ENCODE data around the gene ALDH3B1.
"Not testable (repeated sequence)": the region's sequence is repeated elsewhere in the genome, so short reads cannot be mapped to it uniquely, and the experiment has no call there.

GRCh38 chr11:67990546-67991346 is 19.4 kb upstream of the ALDH3B1 start:
- not testable (repeated sequence) for TF ChIP-seq CTCF, POLR2AphosphoS5, POLR2A (IDR thresholded peaks at IDR 0.05)
